Esophagus muscularis mucosa (tissue), 4 donors: ENCODE results near the gene NISCH. TPM values are rescaled to one million over a fixed set of nuclear protein-coding genes. Genes with fewer than 3 reads are reported as not detected.
A peak's percentile ranks its signal among the peaks of the same experiment; 100 is the strongest.

Experiments used
- DNase-seq: peaks from one replicate; pipeline ENCODE4 v3.0.0-alpha.2; 2017; ENCODE audit errors: extremely low spot score
- H3K27ac ChIP-seq, 4 donors: fragments of 200-600 bp; sonication (generic); replicated peaks in 1 of 4; 1 replicate in 3 of 4; 2 replicates in 1 of 4; pipeline ENCODE4 v1.5.1; 2016 to 2019; ENCODE audit warnings: mild to moderate bottlenecking in 1 of 4
- H3K27me3 ChIP-seq, 4 donors: fragments of 200-600 bp; sonication (generic); one replicate each; pipeline versions ENCODE4 v1.5.1 to v1.6.0; 2016 to 2019
- H3K36me3 ChIP-seq, 4 donors: fragments of 200-600 bp; sonication (generic); one replicate each; pipeline ENCODE4 v1.5.1; 2016 to 2019
- H3K4me1 ChIP-seq, 4 donors: fragments of 200-600 bp; sonication (generic); one replicate each; pipeline ENCODE4 v1.5.1; 2016 to 2019
- H3K4me3 ChIP-seq, 4 donors: fragments of 200-600 bp; sonication (generic); 1 replicate in 2 of 4; 2 replicates in 2 of 4; pipeline ENCODE4 v1.5.1; 2016 to 2019; ENCODE audit warnings: mild to moderate bottlenecking in 4 of 4, moderate library complexity in 1 of 4
- H3K9me3 ChIP-seq, 4 donors: fragments of 200-600 bp; sonication (generic); 1 replicate in 3 of 4; 2 replicates in 1 of 4; pipeline ENCODE4 v1.5.1; 2016 to 2019
- CTCF ChIP-seq, 3 experiments: fragments of 200-600 bp in 2 of 3; fragments of 450-650 bp in 1 of 3; sonication (generic) in 2 of 3; IDR thresholded peaks; one replicate each; pipeline ENCODE4 v1.5.1; 2017 to 2019; ENCODE audit warnings: antibody characterized with exemption in 3 of 3, mild to moderate bottlenecking in 2 of 3, moderate library complexity in 1 of 3
- EP300 ChIP-seq: sonication (generic); formaldehyde crosslinking; IDR thresholded peaks from one replicate; pipeline ENCODE4 v1.6.1; 2017; ENCODE audit warnings: antibody characterized with exemption
- POLR2A ChIP-seq: fragments of 450-650 bp; IDR thresholded peaks from one replicate; pipeline ENCODE4 v1.6.1; 2017; ENCODE audit warnings: antibody characterized with exemption, moderate library complexity, mild to moderate bottlenecking, low read depth
- POLR2AphosphoS5 ChIP-seq, 2 donors: sonication (generic); formaldehyde crosslinking; IDR thresholded peaks; one replicate each; pipeline ENCODE4 v1.6.1; 2017; ENCODE audit warnings: antibody characterized with exemption in 2 of 2
- WGBS: methylation state at CpG from one replicate; pipeline ENCODE4 v1.1.5; 2018; 5-methylcytosine and 5-hydroxymethylcytosine counted together
- intact Hi-C: fragments of 100-400 bp; cut with DNase I; formaldehyde crosslinking; loops from one replicate; pipeline ENCODE4 v1.15.1; 2023
- total RNA-seq, 4 donors: library from RNA; depleted of rRNA; stranded (reverse); fragments of >200 nt; gene quantifications; one replicate each; pipeline versions ENCODE4 v1.1.0 to v1.2.1, GENCODE V29; 2016

The NISCH gene
- total RNA-seq, 4 donors from 2014 or later, result 71.9 to 110 (median 88.0) TPM

GRCh38 chr3:52536112-52536368 is 80.6 kb downstream of the NISCH start:
- no peak for DNase-seq
- Histone ChIP-seq H3K27me3 (no peaks in the 10 kb centered on the region), H3K4me3 (peak overlapping the region; percentile 71 to 81 (median 74)), H3K9me3 (no peaks in the 10 kb centered on the region), H3K36me3 (peaks cover 0 to 10% (median 1%) of the 10 kb centered on the region in 4 donors), H3K27ac (peak overlapping the region; percentile 84 to 95 (median 87)), H3K4me1 (peaks cover 69 to 84% (median 82%) of the 10 kb centered on the region in 4 donors)
- WGBS, result 15% methylated on average over 8 of the region's 9 CpGs
- intact Hi-C loops, result no loop called here
- no peak for TF ChIP-seq POLR2A
- TF ChIP-seq POLR2AphosphoS5 (IDR thresholded peaks at IDR 0.05), result no peak
- no peak for TF ChIP-seq CTCF (IDR thresholded peaks at IDR 0.05)
- TF ChIP-seq EP300, result no peak

- H3K4me3 ChIP-seq, result peak within 1 kb of the TSS; percentile 71 to 81 (median 74)
- DNase-seq, result peak; percentile 99
- TF ChIP-seq CTCF (IDR thresholded peaks at IDR 0.05), result peak in 1 of 3 experiments; percentile 10
- TF ChIP-seq POLR2A, result peak; percentile 89
- peak; percentile 100 for TF ChIP-seq POLR2AphosphoS5 (IDR thresholded peaks at IDR 0.05)
- TF ChIP-seq EP300, result no peak
- WGBS, result 0% methylated on average over 24 of the region's 65 CpGs
- H3K27me3 ChIP-seq, result no peaks in the 10 kb centered on the region
- H3K36me3 ChIP-seq, result peaks cover 0 to 15% (median 4%) of the 10 kb centered on the region in 4 donors
- intact Hi-C loops, result no loop called here
- H3K9me3 ChIP-seq, result no peaks in the 10 kb centered on the region
- peaks cover 67 to 78% (median 76%) of the 10 kb centered on the region in 4 donors for H3K4me1 ChIP-seq
- H3K27ac ChIP-seq, result peak within 1 kb of the TSS; percentile 90 to 95 (median 91)
Measured at GRCh38 chr3:52536369-52537164, 81.2 kb downstream of the NISCH start, which contains the start of gene UQCC5. UQCC5 (plus strand) TSS chr3:52536605; CDS start chr3:52536756, 151 bp downstream.

- WGBS, result 3% methylated on average over 6 of the region's 6 CpGs
- Histone ChIP-seq H3K4me3 (peak overlapping the region; percentile 71 to 81 (median 74)), H3K27ac (peak overlapping the region; percentile 84 to 95 (median 91)), H3K4me1 (peaks cover 62 to 72% (median 70%) of the 10 kb centered on the region in 4 donors), H3K36me3 (peaks cover 0 to 21% (median 7%) of the 10 kb centered on the region in 4 donors), H3K9me3 (no peaks in the 10 kb centered on the region), H3K27me3 (no peaks in the 10 kb centered on the region)
- DNase-seq, result no peak
- no peak for TF ChIP-seq POLR2A
- no peak for TF ChIP-seq EP300
- no peak for TF ChIP-seq CTCF (IDR thresholded peaks at IDR 0.05)
- TF ChIP-seq POLR2AphosphoS5 (IDR thresholded peaks at IDR 0.05), result no peak
- intact Hi-C loops, result no loop called here
Measured at GRCh38 chr3:52537165-52537620, 81.8 kb downstream of the NISCH start.

- Histone ChIP-seq H3K4me1 (peaks cover 55 to 65% (median 63%) of the 10 kb centered on the region in 4 donors), H3K27me3 (no peaks in the 10 kb centered on the region), H3K4me3 (peak overlapping the region; percentile 71 to 81 (median 74)), H3K27ac (peak overlapping the region; percentile 84 to 95 (median 91)), H3K36me3 (peaks cover 0 to 21% (median 8%) of the 10 kb centered on the region in 4 donors), H3K9me3 (no peaks in the 10 kb centered on the region)
- no peak for TF ChIP-seq POLR2AphosphoS5 (IDR thresholded peaks at IDR 0.05)
- no peak for TF ChIP-seq CTCF (IDR thresholded peaks at IDR 0.05)
- no peak for TF ChIP-seq EP300
- no peak for TF ChIP-seq POLR2A
- 76% methylated on average over 7 of the region's 7 CpGs for WGBS
- DNase-seq, result peak; percentile 72
- intact Hi-C loops, result no loop called here
Measured at GRCh38 chr3:52537726-52538421, 82.5 kb downstream of the NISCH start.
